Activated CD4-positive, alpha-beta T cell treated with anti-CD3 and anti-CD28 coated beads, Interleukin-2, Interleukin-6, amounts not matched to agents 100 ng/mL and 50 ng/mL, durations not matched to agents 16 hours and 8 hours (primary cell): Measurements from ENCODE around the gene MAPKAPK3.

Experiments
- DNase-seq: peaks from one replicate; pipeline ENCODE4 v3.0.0-alpha.2; 2020

The MAPKAPK3 gene

DNA sequence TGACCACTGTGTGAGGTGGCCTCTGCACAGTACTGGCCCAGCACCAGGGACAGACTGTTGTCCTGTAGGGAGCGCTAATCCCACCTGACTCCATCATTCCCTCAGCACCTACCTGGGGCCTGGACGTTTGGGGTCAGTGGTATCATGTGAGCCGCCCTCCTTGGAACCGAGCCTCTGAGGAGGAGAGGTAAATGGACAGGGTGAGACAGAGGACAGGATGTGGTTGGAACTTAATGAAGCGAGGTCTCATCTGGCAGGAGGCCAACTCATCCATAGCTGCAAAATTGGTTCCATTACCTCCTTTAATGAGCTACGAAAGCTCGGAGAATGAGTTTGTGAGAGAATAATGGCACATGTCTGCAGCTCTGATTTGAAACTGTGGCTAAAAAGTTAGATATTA, 13.9 kb downstream of the MAPKAPK3 start:
- no peak for DNase-seq

DNA sequence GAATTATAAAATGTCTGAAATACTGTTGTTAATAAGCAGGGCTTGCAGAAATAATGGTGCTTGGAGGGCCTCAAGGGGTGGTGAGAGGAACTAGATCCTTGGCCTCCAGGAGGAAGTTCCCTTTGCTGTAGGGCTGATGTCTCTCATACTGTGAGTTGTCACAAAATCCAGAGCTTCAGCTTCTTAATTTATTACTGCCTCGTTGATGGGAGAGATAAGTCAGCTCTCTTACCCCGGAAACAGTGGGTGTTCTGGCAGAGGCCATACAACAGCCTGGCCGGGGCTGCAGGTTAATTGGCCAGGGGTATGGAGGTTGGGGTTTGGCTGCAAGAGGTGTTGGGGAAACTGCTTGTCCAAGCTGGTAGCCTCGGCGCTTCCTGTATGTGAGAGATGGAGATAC, 15.5 kb downstream of the MAPKAPK3 start:
- DNase-seq = peak; percentile 55

DNA sequence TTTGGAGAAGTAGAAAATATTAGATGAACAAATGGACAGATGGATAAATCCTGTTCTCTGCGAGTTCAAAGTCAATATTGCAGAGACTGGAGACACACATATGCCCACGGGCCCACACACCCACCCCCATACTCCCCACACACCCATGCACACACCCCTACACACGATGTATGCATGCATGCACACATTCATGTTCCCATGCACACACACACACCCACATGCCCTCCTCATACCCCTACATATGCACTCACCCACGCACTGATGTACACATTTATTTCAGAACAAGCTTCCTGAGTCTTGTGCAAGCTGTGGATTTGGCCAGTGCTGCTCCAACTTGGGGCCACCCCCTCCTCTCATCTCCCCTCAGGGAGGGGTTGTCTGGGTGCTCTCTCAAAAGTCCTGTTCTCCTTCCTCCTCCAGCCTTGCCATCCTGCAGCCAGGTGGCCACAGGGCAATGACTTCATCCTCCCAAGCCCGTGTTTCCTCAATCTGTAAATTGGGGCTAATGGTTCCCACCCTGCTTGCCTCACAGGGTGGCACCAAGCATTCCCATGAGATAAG, 16.4 kb downstream of the MAPKAPK3 start:
- no peak for DNase-seq

DNA sequence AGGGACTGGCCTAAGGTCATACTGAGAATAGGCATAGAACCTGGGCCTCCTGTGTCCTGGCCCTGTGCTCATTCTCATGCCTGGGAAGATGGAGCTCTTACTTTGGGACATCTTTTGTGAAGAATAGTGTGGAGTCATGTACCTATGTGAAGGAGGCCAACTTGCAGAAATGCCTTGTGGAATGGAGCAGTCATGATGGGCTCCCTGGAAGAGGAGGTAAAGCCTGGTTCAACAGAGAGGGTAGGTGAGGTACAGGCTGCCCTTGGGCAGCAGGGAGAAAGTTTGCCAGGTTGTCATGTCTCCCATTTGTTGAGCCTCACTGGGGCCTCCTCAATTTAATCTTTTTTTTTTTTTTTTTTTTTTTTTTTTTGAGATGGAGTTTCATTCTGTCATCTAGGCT, 18.1 kb downstream of the MAPKAPK3 start:
- no peak for DNase-seq

DNA sequence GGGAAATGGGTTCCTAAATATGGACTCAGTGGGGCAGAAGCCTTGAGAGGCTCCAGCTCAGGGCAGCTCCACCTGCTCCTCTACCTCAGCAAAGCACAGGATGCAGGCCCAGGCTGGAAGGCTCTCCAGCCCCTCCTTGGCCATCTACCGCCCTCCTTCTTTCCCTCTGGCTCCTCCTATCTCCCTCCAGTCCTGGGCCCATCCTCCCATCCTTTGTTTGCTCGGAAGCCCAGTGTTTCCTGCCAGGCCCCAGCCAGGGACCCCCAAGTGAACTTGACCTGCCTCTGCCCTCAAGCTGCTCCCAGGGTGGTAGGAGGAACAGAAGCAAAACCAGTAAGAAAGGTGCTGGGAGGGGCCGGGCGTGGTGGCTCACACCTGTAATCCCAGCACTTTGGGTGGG, 20.1 kb downstream of the MAPKAPK3 start:
- DNase-seq = no peak

DNA sequence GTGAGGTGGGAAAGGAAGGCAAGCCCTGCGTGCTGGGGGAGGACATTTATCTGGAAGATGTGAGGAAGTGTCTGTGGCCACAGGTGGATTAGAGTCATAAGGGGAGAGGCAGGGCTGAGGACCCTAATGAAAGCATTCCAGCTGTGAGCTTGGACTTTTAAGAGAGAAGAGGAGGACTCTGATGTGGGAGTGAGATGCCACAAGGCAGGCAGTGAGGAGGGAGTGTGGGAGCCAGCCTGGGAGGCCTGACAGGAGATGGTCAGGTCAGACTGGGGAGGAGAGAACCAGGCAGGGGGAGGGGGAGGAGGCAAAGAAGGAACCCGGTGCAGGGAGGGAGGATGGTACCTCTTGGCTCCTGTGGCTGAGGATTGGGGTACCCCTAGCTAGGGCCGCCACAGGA, 21.0 kb downstream of the MAPKAPK3 start:
- no peak for DNase-seq

DNA sequence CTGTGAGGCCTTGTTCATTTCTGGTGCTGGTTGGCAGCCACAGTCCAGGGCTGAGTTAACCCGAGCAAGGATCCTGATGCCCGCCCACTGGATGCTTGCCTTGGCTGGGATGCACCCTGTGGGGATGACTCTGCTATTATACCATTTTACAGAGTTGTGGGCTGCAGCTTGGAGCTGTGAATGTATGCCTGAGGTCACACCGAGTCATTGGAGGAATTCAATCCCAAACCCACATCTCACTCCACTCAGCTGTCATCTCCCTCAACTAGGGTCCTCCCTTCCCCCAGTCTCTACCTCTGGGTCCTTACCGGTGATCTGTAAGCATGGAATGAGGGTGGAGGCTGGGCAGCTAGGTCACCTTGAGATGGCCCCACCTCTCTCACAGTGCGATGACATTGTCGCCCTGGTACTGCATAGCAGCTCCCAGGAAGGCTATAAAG, 22.1 kb downstream of the MAPKAPK3 start:
- DNase-seq = no peak

DNA sequence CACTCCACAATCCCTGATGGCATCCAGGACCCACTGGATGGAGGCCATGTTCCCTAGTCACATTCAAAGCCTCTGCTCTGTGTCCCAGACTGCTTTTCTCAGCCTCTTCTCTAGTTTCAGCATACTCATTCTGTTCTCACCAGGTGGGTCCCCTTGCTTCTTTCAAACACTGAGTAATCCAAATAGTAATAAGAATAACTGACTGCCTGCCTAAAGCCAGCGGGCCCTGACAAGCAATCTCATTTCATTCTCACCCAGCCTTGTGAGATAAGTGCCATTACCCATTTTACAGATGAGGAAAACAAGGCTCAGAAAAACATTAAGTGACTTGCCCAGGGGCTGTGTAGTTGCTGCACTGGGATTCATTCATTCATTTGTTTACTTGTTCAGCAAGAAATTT, 25.4 kb downstream of the MAPKAPK3 start:
- DNase-seq = peak; percentile 35

DNA sequence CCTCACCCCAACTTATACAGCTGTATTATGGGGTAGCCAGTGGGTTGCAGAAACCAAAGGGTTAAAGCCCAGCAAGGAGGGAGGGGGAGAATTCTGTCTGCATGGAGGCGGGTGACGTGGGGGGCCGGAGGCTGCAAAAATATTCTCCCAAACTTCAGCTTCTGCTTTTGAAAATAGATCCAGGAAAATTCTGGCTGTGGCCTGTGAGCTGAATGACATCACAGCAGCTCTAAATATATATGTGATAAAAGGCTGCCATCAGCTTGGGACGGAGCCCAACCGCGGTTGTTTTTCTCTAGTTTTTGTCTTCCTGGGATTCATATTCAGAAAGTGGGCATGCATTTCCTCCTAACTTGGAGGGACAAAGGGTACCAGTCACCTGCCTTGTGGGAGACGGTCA, 27.6 kb downstream of the MAPKAPK3 start:
- DNase-seq = no peak

DNA sequence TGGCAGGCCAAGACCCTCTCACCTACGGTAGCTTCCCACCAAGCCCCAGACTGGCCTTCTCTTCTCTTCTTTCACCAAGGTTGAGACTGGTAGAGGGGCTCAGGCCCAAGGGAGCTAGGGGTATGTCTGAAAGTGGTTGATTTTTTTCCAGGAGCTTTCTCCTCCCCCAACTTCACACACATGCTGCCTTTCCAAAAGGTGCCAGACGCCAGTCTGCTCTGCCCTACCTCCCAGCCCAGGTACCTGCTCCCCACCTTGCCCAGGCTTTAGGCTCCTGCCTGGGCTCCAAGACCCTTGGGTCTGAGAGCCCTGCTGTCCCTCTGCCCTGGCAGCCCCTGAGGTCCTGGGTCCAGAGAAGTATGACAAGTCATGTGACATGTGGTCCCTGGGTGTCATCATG, 28.4 kb downstream of the MAPKAPK3 start:
- DNase-seq = no peak

DNA sequence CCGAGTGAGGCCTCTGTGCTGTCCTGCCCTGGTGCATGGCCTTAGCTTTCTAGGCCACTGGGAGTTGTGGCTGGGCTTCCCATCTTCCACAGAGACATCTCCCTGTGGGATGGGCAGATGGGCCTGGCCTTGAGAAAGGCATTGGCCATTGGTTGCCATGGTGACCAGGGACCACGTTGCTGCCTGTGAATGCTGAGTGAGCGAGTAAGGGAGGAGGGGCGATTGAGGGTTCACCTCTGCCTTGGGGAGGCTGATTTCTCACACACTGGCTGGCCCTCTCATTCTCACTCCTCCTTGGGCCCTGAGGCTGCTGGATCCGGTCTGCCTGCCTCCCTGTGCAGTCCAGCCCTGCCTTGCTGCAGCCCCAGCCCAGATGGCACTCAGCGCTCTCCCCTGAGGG, 31.4 kb downstream of the MAPKAPK3 start:
- no peak for DNase-seq

DNA sequence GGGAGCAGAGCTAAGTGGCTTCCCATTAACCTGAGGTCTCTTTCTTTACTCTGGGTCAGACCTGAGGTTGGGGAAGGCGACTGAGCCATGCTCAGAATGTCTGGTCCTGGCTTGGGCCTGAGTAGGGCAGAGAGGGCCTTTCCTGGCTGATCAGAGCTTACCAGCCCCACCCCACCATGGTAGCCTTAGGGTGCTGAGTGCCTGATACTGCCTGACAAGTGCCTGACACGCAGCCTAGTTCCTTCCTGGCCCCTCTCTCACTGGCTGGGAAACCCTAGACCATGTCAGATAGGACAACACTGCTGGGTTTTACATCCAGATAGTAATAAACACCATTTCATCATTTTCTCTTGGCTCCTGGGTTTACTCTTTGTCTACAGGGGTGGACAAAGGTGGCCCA, 32.0 kb downstream of the MAPKAPK3 start:
- DNase-seq = no peak

DNA sequence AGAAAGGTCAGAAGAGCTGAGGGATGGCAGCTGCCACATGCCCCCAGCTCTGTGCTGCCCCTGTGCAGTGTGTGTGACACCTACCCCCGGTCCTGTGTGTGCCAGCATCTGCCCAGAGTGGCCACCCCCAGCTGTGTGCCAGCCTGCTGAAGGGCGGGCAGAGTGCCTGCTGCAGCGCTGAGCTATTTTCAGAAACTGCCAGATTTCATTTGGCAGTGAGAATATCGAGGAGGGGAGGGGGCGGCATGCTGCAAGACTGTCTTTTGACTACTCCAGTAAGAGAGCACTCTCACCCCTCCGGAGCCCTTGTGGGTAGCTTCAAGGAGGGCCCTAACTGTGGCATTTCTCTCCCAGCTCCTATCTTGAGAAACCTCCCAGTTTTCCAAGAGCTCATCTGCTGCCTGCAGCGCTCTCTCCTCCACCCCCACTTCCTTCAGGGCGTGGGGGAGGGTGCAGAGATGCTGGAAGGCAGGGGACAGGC, 32.5 kb downstream of the MAPKAPK3 start:
- no peak for DNase-seq

DNA sequence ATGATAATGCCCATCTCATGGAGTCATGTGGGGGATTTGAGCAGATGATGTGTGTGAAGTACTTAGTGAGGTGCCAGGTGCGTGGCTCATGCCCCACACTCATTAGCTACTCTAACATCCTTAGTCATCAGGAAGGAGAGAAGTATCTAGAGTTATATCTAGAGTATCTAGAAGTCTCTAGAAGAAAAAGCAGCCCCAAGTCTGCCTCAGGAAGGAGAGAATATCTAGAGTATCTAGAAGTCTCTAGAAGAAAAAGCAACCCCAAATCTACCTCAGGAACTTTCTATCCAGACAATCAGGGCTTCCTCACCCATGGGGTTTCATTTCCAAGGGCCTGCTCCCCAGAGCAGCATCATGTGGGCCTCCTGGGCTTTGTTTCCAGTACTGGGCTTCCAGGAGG, 33.1 kb downstream of the MAPKAPK3 start:
- DNase-seq = no peak

DNA sequence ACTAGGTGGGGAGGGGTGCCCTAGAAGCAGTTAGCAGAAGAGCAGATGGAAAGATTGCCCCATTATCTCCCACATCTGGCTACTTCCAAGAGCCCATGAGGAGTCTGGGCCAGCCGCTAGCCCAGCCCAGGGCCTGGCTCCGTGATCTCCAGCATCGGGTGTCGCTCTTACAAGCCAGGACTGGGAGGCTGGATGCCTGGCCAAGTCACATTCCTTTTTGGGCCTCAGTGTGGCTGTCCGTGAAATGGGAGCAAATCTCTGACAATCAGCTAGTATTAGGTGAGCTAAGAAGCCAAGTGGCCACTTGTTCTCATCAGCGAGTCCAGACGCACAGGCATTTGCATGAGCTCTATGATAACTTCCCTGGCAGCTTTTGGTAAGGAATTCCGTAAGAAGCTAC, 34.5 kb downstream of the MAPKAPK3 start:
- no peak for DNase-seq

DNA sequence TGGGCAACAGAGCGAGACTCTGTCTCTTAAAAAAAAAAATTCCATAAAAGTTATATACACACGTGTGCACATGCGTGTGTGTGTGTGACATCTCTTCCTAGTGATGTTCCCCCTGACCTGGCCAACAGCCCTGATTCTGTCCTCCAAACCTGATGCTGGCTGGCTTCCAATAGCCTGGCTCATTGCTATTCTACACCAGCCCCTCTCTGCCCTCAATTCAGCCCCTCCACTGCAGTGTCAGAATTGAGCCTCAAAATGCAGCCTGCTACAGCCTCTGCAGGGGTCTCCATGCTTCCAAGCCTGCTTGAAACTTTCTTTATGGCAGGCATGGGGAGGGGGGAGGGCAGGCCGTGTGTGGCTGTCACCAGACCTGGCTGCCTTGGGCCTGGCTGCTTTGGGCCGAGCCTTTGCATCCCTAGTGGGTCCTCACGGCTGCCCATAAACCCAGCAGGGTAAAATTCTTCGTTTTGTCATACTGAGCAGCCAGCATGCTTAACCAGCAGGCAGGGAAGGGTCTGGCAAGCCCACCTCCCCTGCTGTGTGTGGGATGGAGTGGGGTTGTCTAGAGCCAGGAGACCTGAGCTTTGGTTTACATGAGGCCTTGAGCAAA, 35.1 kb downstream of the MAPKAPK3 start:
- no peak for DNase-seq

DNA sequence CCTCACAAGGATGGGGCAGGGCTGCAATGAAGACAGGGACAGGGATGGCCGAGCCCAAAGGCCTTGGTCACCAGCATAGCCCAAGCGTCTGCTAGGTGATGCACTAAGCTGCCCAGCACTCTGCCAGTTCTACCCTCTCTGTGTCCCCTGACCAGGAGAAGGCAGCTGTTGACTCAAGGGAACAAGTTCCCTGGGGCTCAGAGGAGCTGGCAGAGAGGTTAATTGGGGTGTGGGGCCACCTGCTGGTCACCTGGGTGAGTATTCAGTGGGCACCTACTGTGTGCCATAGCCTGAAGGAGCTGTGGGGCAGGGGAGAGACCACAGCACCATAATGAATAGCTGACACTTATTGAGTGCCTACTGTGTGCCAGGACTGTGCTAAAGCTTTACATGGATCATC, 35.8 kb downstream of the MAPKAPK3 start:
- peak; percentile 72 for DNase-seq

DNA sequence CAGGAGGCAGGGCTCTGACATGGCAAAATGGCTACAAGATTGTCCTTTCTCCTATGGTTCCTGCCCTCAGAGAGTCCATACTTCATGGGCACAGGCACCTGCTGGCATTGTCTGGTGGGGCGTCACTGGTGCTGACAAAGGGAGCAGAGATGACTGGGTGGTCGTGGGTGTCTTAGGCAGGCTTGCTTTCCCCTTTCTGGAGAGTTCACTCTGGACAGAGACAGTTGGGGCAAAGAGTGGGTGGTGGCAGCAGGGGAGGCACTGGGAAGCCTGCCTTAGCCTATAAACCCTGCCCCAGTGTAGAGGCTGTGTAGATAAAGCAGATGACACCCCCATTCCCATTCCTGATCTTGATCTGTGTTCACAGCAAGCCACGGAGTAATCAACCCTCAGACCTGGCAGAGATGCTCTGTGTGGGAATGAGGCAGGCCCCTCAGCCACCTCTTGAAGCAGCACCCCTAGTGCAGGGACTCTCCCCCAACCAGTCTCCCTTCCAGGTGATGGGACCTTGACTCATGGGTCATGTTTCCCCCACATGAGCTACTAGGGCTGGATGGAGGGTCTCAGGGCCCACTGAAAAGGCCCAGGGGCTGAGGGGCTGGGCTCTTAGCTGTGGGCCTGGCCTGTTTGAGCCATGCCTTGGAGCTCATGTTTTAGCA, 37.1 kb downstream of the MAPKAPK3 start:
- no peak for DNase-seq

DNA sequence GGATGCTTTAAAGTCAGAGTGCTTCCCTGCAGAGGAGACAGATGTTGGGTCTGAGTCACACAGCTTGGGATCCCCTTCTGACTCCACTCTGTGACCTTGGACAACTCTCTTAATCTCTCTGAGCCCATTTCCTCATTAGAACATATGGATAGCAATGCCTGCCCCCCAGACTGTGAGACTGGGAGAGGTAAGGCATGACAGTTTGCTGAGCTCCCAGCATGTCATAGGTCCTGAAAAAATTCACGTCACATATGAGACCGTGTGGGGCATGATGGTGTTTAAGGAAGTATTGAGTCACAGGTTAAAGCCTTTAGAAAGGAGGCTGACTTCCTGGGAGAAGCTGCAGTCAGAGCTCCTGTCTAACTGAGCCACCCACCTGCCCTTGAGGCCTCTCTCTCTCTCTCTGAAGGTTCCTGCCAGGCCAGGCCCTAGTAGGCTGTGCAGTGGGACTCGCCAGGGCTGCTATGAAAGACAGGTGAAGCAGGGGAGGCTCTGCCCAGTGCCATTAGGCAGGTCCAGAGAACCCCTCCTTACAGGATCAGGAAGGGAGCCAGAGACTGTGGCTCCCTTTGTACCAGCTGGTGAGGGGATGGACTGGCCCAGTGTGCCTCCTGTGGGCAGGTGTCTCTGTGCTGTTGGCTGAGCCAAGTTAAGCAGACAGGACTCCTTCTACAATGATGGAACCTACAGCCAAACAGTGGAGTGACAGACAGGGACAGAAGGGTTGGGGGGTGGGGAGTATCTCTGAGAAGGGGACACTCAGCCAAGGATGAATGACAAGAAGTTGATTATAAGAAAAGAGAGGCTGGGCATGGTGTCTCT, 38.3 kb downstream of the MAPKAPK3 start:
- DNase-seq = peak; percentile 29

DNA sequence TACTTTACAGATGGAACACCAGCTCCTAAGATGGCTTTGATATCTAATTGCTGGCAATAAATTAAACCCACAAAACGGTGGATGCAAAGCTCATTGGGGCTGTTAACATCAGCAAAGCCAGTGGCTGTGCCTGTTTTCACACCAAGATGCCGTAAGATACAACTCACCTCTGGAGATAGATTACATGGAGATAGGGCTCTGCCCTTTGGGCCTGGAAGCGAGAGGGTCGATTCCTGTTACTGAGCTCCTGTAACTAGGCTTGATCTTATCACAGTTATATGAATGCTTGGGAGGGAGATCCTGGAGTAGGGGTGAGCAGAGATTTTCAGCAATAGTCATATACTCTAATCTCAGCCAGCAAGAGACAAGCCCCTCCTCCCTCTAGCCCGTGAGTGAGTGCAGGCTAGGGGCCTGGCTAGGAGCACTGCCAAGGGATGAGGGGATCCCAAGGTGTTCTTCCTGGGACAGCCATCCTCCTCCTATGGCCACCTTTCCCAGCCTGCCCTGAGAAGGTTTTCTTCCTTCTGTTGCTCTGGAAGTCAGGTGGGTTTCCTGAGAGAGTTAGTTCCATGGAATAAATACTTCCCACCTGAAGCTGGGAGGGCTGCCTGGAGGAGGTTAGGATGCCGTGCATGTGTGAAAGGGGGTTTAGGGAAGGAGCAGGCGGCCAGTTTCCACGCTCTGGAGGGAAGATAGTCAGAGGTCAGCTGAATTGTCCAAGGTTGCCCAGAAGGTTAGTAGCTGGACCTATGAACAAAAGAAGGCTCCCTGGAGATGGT, 39.7 kb downstream of the MAPKAPK3 start:
- no peak for DNase-seq

DNA sequence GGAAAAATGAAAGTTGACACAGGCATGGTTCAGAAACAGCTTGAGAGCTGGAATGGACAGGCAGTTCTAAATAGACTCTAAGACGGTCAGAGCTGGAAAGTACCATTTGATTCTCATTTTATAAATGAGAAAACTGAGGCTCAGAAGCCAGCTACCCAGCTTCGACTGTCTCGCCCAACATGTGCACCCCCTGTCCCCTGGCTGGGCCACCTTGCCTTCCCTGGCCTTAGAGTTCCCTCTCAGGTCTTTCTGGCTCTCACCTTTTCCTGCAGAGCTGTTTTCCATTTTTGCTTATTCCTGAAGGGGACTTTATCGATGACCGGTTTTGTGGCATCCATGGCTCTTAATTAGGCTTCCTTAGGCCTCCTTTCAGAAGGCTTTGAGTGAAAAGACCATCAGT, 40.5 kb downstream of the MAPKAPK3 start:
- DNase-seq = no peak

DNA sequence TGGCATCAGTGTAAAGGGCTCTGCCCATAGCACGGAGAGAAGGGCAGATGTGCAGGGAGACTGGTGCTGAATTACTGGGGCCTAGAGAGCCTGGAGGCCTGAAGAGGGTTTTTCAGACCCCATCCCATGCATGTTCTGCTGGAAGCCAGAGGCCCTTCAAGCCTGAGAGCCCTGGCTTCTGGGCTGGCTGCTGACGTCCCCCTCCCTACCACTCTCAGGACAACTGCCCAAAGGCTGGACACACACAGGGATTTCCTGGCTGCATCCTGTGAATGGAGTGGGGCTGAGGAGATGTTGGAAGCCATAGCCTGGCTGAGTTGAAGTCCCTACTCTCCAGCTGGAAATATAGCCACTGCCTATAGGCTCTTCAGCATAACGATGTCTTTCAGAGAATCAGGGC, 40.9 kb downstream of the MAPKAPK3 start:
- no peak for DNase-seq

DNA sequence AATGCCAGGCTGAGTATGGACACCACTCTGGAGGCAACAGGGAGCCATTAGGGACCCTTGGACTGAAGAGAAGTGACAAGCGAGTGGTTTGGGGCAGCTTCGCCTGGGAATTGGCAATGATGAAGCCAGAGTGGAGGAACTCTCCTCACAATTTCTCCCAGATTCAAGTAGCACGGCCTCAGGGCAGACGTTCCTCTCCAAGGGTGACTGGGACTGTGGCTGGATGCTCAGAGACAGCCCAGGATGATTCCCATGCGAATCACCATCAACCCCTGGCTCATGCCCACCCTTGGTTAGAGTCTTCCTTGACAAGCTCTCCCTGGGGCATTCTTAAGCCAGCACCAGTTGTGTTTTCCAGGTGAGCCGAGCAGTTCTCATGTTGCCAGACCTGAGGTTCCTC, 41.5 kb downstream of the MAPKAPK3 start:
- no peak for DNase-seq
